Measurements from ENCODE around the gene RREB1. TPM values are rescaled to one million over a fixed set of nuclear protein-coding genes. Genes with fewer than 3 reads are reported as not detected.

RREB1 gene
- polyA plus RNA-seq, 1 experiment: 1.2 TPM

DNA sequence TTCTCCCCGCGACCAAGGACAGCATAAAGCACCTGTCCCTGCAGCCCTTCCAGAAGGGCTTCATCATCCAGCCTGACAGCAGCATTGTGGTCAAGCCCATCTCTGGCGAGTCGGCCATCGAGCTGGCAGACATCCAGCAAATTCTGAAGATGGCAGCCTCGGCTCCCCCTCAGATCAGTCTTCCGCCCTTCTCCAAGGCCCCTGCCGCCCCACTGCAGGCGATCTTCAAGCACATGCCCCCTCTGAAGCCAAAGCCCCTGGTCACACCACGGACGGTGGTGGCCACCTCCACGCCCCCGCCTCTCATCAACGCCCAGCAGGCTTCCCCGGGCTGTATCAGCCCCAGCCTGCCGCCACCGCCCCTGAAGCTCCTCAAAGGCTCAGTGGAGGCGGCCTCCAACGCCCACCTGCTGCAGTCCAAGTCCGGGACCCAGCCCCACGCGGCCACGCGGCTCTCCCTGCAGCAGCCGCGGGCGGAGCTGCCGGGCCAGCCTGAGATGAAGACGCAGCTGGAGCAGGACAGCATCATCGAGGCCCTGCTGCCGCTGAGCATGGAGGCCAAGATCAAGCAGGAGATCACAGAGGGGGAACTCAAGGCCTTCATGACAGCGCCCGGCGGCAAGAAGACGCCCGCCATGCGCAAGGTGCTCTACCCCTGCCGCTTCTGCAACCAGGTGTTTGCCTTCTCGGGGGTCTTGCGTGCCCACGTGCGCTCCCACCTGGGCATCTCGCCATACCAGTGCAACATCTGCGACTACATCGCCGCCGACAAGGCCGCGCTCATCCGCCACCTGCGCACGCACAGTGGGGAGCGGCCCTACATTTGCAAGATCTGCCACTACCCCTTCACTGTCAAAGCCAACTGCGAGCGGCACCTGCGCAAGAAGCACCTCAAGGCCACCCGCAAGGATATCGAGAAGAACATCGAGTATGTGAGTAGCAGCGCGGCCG lies 121.9 kb downstream of the RREB1 start:
- no peak overlapping the region for H3K4me3 ChIP-seq (ENCODE audit: low read depth, low read length)
- no peaks in the 10 kb centered on the region for H3K27me3 ChIP-seq (ENCODE audit: control insufficient read depth, insufficient read depth, low read length)
- TF ChIP-seq, protein P1, sequence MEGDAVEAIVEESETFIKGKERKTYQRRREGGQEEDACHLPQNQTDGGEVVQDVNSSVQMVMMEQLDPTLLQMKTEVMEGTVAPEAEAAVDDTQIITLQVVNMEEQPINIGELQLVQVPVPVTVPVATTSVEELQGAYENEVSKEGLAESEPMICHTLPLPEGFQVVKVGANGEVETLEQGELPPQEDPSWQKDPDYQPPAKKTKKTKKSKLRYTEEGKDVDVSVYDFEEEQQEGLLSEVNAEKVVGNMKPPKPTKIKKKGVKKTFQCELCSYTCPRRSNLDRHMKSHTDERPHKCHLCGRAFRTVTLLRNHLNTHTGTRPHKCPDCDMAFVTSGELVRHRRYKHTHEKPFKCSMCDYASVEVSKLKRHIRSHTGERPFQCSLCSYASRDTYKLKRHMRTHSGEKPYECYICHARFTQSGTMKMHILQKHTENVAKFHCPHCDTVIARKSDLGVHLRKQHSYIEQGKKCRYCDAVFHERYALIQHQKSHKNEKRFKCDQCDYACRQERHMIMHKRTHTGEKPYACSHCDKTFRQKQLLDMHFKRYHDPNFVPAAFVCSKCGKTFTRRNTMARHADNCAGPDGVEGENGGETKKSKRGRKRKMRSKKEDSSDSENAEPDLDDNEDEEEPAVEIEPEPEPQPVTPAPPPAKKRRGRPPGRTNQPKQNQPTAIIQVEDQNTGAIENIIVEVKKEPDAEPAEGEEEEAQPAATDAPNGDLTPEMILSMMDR (IDR thresholded peaks at IDR 0.05; ENCODE audit: insufficient read depth, low read depth, low read length): no peak
- peaks cover 41% of the 10 kb centered on the region for H3K36me3 ChIP-seq (ENCODE audit: control insufficient read depth, insufficient read depth, low read length)
- CTCF ChIA-PET: interaction anchor here (1.4 kb wide), 1 partner anchor 9 kb away, joined by 7 read pairs; no protein-coding TSS in a partner anchor
- no peak for DNase-seq (ENCODE audit: low read depth)
- POLR2A ChIA-PET: no interaction called here

DNA sequence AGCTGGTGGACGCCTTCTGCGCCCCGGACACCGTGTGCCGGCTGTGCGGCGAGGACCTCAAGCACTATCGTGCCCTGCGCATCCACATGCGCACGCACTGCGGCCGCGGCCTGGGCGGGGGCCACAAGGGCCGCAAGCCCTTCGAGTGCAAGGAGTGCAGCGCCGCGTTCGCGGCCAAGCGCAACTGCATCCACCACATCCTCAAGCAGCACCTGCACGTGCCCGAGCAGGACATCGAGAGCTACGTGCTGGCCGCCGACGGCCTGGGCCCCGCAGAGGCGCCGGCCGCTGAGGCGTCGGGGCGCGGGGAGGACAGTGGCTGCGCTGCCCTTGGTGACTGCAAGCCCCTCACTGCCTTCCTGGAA lies 122.5 kb downstream of the RREB1 start:
- DNase-seq (ENCODE audit: low read depth): no peak
- ChIA-PET CTCF (no interaction called here), POLR2A (no interaction called here)
- H3K36me3 ChIP-seq (ENCODE audit: control insufficient read depth, insufficient read depth, low read length): peaks cover 41% of the 10 kb centered on the region
- no peaks in the 10 kb centered on the region for H3K27me3 ChIP-seq (ENCODE audit: control insufficient read depth, insufficient read depth, low read length)
- TF ChIP-seq, protein P1 (IDR thresholded peaks at IDR 0.05; ENCODE audit: insufficient read depth, low read depth, low read length): no peak
- no peak overlapping the region for H3K4me3 ChIP-seq (ENCODE audit: low read depth, low read length)

DNA sequence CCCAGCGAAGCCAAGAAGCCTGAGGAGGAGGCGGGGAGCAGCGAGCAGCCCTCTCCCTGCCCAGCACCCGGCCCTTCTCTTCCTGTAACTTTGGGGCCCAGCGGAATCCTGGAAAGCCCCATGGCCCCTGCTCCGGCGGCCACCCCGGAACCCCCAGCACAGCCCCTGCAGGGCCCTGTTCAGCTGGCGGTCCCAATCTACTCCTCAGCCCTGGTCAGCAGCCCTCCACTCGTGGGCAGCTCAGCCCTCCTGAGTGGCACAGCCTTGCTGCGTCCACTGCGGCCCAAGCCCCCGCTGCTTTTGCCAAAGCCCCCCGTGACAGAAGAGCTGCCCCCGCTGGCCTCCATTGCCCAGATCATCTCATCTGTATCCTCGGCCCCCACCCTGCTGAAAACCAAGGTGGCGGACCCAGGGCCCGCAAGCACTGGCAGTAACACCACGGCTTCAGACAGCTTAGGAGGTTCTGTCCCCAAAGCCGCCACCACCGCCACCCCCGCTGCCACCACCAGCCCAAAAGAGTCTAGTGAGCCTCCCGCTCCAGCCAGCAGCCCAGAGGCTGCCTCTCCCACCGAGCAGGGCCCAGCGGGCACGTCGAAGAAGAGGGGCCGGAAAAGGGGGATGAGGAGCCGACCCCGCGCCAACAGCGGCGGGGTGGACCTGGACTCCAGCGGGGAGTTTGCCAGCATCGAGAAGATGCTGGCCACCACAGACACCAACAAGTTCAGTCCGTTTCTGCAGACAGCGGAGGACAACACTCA lies 123.4 kb downstream of the RREB1 start:
- Histone ChIP-seq H3K36me3 (ENCODE audit: control insufficient read depth, insufficient read depth, low read length) (peaks cover 43% of the 10 kb centered on the region), H3K4me3 (ENCODE audit: low read depth, low read length) (no peak overlapping the region), H3K27me3 (ENCODE audit: control insufficient read depth, insufficient read depth, low read length) (no peaks in the 10 kb centered on the region)
- CTCF ChIA-PET: interaction anchor here (0.9 kb wide), 1 partner anchor 11 kb away, joined by 3 read pairs; no protein-coding TSS in a partner anchor
- POLR2A ChIA-PET: no interaction called here
- no peak for DNase-seq (ENCODE audit: low read depth)
- TF ChIP-seq, protein P1 (IDR thresholded peaks at IDR 0.05; ENCODE audit: insufficient read depth, low read depth, low read length): no peak

DNA sequence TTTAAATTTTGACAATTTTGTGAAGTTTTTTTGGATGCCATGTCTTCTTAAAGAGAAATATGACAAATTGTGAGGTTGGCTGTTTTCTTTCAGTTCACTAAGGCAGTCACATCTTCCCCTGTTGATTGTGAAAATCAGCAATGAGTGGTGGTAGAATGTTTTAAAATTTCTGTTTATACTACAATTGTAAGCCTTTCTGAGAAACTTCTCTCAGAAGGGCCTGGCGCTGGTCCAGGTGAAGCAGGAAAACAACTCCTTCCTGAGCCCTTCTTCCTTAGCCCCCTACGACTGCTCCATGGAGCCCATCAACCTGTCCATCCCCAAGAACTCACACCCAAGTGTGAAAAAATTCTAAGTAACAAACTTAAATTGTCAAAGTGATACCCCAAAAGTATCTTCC lies 124.6 kb downstream of the RREB1 start:
- Histone ChIP-seq H3K27me3 (ENCODE audit: control insufficient read depth, insufficient read depth, low read length) (no peaks in the 10 kb centered on the region), H3K36me3 (ENCODE audit: control insufficient read depth, insufficient read depth, low read length) (peaks cover 37% of the 10 kb centered on the region), H3K4me3 (ENCODE audit: low read depth, low read length) (no peak overlapping the region)
- no peak for DNase-seq (ENCODE audit: low read depth)
- ChIA-PET POLR2A (no interaction called here), CTCF (interaction anchor here (0.6 to 0.9 kb wide), 2 partner anchors 9 to 11 kb away, joined by 3 read pairs; no protein-coding TSS in a partner anchor)
- TF ChIP-seq, protein P1 (IDR thresholded peaks at IDR 0.05; ENCODE audit: insufficient read depth, low read depth, low read length): no peak

DNA sequence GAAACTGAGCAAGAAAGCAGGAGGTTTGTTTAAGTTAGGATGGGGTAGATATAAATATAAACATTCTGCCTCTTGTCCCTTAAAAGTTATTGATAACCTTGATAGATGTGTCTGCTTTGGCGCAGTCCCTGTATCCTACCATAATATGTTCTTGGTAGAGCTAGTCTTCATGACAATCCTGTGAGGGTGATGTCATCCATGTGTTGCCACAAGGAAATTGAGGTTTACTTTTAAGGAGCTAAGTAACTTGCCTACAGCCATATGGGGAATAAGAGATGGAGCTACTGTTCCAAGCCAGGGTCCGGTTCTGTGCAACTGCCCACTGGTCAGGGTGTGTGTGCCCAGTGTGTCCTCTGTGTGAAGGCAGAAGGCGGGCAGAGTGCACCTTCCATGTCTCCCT lies 126.8 kb downstream of the RREB1 start:
- CTCF ChIA-PET: interaction anchor here (0.7 to 1.2 kb wide), 4 partner anchors 8 to 391 kb away, joined by 3 read pairs; no protein-coding TSS in a partner anchor
- DNase-seq (ENCODE audit: low read depth): no peak

More for the DNA sequence above, 126.8 kb downstream of the RREB1 start:
- TF ChIP-seq, protein P1 (IDR thresholded peaks at IDR 0.05; ENCODE audit: insufficient read depth, low read depth, low read length): no peak
- POLR2A ChIA-PET: no interaction called here
- H3K36me3 ChIP-seq (ENCODE audit: control insufficient read depth, insufficient read depth, low read length): peaks cover 32% of the 10 kb centered on the region
- H3K27me3 ChIP-seq (ENCODE audit: control insufficient read depth, insufficient read depth, low read length): no peaks in the 10 kb centered on the region
- no peak overlapping the region for H3K4me3 ChIP-seq (ENCODE audit: low read depth, low read length)
